GM18858 (cell line): Measurements from ENCODE around the gene CDH23.

Experiments
- ATAC-seq: cut with Tn5 transposase; IDR thresholded peaks from one replicate; pipeline ENCODE4 v1.9.1; 2021; ENCODE audit not compliant: unreplicated experiment

The CDH23 gene

DNA sequence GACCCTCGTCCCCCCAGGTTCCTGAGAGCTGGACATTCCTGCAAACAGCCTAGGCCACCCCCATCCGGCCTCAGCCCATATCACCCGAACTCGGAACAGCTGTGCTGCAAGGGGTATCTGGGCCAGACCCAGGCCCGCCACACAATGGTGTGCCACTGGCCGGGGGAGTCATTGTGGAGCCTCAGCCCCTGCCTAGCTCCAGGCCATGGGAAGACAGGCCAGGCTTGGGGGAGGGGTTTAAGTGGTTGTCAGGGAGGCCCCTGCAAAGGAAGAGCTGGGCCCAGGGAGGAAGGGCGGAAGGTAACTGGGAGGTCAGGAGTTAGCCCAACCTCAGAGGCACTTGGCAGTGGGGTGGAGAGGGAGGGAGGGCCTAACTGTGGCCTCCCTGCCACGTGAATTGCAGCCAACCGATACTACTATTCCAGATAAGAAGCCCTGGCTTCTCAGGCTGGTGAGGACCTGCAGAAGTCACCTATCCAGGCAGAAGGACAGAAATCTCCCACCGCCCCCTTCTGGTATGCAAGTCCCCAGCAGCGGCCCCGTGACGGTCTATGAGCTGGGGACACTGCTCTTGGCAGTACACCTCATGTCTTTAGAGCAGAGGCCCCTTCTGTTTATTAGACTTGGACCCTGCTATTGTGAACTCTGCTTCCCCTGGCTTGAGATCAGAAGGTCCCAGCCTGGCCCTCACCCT lies 349.8 kb downstream of the CDH23 start:
- ATAC-seq, result no peak

DNA sequence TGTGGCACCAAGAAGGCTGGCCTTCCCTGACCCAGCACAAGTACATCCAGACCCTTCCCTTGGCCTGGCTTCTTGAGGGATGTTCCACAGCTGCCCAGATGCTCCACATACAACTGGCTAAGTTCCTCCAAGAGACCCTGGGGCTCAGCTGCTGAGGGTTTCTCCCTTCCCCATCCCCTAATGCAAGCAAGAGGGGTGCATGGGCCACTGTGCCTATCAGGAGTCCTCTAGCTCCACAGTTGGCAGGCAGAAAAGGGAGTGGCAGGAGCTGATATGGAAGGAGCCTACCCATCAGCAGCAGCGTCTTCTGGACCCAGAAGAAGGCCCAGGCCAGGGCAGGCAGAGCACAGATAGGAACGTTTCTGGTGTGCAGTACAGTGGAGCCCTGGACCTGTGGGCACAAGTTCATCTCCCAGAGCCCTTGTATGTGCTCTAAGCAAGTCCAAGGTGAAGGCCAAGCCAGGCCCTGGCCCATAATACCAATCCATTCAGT lies 350.4 kb downstream of the CDH23 start:
- ATAC-seq, result no peak

GRCh38 chr10:71747551-71748523 lies 351.1 kb downstream of the CDH23 start:
- ATAC-seq, result no peak

- ATAC-seq, result no peak
Measured at GRCh38 chr10:71748671-71749191, 352.0 kb downstream of the CDH23 start.

DNA sequence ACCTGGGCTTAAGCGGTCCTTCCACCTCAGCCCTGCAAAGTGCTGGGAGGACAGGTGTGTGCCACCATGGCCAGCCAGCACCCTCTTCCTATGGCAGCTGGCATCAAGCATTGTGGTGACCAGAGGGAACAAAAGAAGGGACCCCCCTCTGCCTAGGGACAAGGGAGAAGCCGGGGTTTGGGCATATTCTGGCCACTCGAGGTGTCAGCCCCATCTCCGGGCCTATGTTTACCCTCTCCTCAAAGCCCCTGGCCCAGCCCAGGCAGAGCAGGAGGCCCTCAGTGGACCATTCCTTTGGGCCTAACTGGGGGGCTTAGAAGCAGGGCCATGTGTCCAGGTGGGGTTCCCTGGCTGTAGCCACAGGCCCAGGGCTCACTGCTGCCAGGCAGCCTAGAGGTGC lies 352.7 kb downstream of the CDH23 start:
- ATAC-seq, result no peak

DNA sequence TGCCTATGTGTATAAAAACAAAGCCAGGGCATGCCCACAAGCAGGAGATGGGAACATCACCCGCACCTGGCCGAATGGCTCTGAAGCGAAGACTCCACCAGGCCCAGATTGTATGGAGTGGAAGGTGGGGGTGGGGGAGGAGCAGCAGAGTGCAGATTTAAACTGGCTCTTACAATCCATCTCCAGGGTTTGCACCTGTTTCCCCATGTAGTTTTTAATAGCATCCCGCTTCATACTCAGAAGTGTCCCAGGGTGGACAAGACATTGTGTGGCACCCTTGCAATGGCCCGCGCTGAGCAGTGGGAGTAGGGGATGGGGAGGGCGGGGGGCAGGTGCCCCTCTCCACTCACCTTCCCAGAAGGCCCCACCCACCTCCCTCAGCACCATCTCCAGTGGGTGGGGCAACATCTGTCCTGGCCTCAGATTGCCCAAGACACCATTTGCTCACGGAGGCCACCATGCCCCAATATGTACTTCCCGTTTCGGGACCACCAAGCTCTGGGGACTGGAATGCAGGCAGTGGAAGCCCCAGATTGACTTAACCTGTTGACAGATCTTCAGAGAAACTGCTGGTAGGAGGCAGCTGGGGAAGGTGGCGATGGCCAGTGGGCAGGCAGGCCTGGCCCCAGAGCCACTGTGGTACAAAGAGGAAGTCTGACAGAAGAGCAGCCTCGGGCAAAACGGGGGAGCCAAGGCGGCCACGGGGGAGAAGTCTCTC lies 353.6 kb downstream of the CDH23 start:
- no peak for ATAC-seq

- ATAC-seq, result no peak
Measured at GRCh38 chr10:71750986-71751385, 354.3 kb downstream of the CDH23 start.

DNA sequence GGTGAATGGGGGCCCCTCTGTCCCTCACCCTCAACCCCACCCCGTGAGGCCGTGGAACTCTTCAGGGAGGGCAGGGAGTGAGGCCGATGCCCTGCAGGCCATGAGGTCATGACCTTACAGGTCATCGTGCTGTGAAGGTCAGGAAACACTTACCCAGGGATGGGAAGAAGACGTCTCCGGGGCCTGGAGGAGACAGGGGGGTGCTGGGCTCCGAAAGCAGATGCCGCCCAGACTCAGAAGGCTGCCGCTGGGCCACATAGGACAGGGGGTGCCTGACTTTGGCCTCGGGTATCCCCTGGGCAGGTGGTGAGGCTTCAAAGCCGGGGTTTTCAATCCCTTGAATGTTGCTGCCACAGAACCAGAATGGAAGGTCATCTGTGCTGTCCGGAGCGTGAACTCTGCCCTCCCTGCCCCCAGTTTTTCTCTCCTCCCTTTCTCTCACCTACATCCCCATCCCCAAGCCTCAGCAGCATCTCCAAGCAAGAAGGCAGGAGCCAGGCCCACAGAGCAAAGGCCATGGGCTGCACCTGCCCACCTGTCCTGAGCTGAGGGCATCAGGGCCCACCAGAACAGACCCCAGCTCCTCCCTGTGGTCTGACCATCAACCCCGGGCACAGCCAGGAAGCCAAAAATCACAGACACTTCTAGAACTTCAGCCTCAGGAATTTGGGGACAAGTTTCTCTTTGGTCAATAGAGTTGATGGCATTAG lies 354.9 kb downstream of the CDH23 start:
- no peak for ATAC-seq

GRCh38 chr10:71752391-71753090 lies 355.8 kb downstream of the CDH23 start:
- ATAC-seq, result no peak

DNA sequence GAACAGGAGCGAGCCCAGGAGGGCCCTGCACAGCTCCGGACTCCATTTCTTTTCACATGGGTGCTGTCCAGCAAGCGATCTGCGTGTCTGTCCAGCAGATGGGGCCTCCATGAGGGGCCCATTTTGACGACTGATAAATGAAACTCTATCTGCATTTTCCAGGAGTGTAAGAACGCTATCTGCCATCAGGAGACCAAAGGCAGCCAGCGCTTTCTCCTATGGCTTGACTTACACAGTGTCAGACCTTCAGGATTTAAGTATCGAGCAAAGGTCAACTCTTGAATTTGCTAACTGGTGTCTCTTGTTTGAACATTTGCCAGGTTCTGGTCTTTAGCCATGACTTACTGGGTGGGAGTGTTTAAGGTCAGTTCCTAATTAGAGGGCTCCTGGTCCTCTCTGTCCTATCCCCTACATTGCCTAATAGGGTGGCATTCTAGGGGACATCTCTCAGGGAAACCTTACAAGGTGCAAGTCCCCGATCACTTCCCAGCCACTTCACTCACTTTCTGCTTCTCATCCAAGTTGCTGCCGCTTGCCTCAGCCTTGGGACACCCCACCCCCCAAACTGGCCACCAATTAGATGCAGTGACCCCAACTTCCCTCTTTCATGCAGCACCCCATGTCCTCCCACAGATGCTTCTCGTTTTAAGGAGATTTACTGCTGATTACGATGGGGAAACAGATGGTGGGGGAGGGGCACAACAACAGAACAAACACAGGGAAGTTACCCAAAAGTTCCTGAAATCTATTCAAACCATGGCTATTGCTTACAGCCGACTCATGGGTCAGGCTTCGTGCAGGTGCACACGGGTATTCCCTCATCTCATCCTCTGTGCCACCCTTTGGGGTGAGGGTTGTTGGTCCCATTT lies 356.6 kb downstream of the CDH23 start:
- ATAC-seq, result no peak

GRCh38 chr10:71753960-71754505 lies 357.3 kb downstream of the CDH23 start:
- ATAC-seq, result no peak

DNA sequence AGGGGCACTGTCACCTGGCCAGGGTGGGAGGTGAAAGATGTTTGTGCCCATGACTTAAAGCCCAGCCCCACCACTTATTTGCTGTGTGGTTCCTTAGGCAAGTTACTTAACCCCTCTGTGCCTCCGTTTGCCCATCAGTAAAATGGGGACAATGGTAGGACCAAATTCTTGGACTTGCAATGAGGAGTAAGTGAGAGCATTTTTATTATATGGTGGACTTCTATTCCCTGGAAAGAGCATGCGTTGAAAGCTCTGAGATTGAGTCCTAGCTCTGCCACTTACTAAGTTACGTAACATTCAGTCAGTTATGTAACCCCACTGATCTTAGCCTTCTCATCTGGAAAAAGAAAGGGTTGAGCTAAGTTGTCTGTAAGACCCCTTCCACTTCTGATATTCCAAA lies 357.8 kb downstream of the CDH23 start:
- no peak for ATAC-seq

DNA sequence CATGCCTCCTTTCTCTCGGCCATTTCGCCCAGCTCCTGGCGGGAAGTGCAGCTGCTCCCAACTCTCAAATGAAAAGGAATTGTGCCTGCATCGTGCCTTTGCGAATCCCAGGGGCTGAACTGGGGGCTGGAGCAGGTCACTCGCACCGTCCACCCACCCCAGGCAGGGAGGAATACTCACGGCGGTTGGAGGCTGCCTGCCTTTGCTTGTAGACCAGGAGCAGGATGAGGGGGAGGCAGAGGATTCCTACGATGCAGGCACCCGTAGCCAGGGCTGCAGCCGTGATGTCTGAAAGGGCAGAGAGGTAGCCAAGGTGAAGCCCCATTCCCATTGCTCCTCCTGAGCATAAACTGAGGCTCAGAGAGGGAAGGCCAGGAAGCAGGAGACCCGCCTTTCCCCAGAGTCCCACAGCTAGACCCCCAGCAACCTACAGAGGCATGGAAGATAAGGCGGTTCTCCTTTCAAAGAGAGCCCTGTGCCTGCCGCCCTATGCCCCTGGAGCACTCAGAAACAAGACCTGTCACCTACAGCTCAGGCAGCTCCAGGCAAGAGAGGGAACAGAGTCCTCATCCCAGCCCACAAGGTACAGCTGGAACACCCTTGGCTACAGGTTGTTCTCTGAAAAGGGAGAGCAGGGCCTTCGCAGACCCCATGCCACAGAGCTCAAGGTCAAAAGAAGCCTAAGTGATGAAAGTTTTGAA lies 358.6 kb downstream of the CDH23 start:
- no peak for ATAC-seq

DNA sequence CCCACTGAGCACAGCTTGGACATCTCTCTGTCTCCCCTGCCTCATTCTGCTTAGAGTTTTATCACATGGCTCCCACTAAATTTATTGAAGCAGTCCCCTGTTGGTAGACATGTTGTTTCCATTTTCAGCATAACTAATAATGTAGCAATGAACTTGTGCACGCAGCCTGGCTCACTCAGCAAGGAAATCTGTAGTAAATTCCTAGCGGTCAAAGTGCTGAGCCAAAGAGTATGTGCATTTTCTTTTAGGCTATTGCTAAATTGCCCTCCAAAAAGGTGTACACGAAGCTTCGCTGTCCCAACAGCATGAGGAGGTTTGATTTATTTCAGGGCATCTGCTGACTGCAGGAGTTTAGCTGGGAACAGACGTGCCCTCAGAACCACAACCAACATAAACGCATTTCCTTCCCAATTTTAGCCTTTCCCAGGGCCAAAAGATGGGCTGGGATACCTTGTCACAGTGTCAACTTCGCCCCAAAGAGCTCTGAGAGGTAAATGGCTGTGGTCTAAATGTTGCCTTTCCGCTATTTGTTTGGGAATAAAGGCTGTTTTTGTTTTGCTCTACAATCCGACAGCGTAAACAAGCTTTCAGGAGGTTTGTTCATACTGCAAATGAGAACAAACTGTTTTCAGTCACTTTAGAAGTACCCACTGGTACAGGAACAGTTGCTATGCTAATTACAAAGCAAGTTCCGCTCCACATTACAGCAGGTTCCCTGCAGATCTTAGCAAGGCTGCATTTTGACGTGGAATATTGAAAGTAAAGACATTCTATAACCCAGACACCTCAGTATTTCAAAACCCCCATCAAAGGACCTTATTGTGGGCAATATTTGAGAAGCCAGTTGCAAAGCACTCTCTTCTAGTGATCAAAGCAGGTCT lies 359.8 kb downstream of the CDH23 start:
- no peak for ATAC-seq

DNA sequence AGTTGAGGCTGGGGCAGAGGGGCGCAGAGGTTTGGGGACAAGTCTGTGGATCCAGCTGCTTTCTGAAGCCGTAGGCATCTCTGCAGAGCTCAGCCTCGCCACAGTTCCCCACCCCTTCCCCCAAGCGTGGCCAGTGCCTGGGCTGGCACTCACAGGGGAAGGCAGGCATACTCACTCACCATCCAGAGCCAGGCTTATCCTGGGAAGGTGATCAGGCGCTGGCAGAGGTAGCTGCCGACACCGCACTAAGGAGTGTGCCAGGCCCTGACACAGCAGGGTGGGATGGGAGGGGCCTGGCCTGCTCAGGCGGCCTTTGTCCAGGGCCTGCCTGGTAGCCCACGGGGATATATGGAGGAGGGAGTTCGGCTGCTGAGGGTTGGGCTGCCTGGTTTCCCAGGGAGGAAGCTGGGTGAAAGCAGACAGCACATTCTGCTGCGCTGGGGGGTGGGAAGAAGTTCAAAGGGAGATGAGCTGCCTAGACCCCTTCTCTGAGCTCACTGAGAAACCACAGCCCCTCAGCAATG lies 360.7 kb downstream of the CDH23 start:
- ATAC-seq, result no peak

DNA sequence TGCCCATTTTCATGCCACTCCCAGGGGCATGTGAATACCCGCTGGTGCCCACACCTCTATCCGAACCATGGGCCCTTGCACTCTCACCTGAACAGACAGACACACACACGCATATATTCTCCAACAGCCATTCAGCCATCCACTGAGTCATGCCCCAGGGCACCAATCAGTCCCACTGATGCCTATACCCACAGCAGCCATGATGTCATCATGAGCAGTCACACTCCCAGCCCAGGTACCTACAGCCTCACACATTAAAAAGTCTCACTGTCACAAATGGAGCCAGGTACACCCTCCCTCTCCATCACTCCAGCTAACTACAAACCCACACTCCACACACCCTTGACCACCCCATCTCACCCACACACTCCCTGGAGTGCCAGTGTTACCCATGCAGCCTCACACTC lies 364.4 kb downstream of the CDH23 start:
- ATAC-seq, result no peak
